Hindlimb muscle (tissue), 1 donor: ENCODE measurements around the gene RBM12. TPM values are rescaled to one million over a fixed set of nuclear protein-coding genes. Genes with fewer than 3 reads are reported as not detected.

Experiments
- DNase-seq: peaks from one replicate; pipeline ENCODE4 v3.0.0-alpha.2; 2013
- polyA plus RNA-seq: library from polyadenylated mRNA; unstranded; fragments of 120-200 nt; gene quantifications from one replicate; pipeline ENCODE4 v1.2.1, GENCODE V29; 2013; ENCODE audit not compliant: insufficient read length

The RBM12 gene
- polyA plus RNA-seq, 1 donor = 49.3 TPM

GRCh38 chr20:35653893-35654292 is 10.8 kb downstream of the RBM12 start:
- DNase-seq = no peak

GRCh38 chr20:35653430-35653734 is 11.3 kb downstream of the RBM12 start:
- DNase-seq = no peak

GRCh38 chr20:35652641-35653429 is 11.9 kb downstream of the RBM12 start:
- DNase-seq = no peak

- DNase-seq = no peak
Observed at GRCh38 chr20:35651958-35652357, 12.7 kb downstream of the RBM12 start.

GRCh38 chr20:35650632-35651031 is 14.1 kb downstream of the RBM12 start:
- DNase-seq = no peak

- no peak for DNase-seq
Observed at GRCh38 chr20:35648836-35649235, 15.9 kb downstream of the RBM12 start.

GRCh38 chr20:35644806-35645205 is 19.9 kb downstream of the RBM12 start:
- no peak for DNase-seq

- no peak for DNase-seq
Observed at GRCh38 chr20:35643045-35643444, 21.7 kb downstream of the RBM12 start.

- DNase-seq = no peak
Observed at GRCh38 chr20:35641743-35642142, 23.0 kb downstream of the RBM12 start.

- DNase-seq = no peak
Observed at GRCh38 chr20:35640724-35641123, 24.0 kb downstream of the RBM12 start.

- DNase-seq = no peak
Observed at GRCh38 chr20:35638751-35639150, 25.9 kb downstream of the RBM12 start.

GRCh38 chr20:35637276-35637675 is 27.4 kb downstream of the RBM12 start:
- no peak for DNase-seq

- DNase-seq = no peak
Observed at GRCh38 chr20:35636095-35636494, 28.6 kb downstream of the RBM12 start.

GRCh38 chr20:35635652-35636051 is 29.0 kb downstream of the RBM12 start:
- DNase-seq = no peak

- DNase-seq = no peak
Observed at GRCh38 chr20:35632539-35633115, 32.1 kb downstream of the RBM12 start.

GRCh38 chr20:35630636-35631035 is 34.1 kb downstream of the RBM12 start:
- DNase-seq = no peak

- DNase-seq = no peak
Observed at GRCh38 chr20:35629427-35630145, 35.1 kb downstream of the RBM12 start.

GRCh38 chr20:35627121-35627520 is 37.6 kb downstream of the RBM12 start:
- DNase-seq = no peak

GRCh38 chr20:35626386-35627001 is 38.2 kb downstream of the RBM12 start:
- no peak for DNase-seq

GRCh38 chr20:35625584-35626385 is 38.9 kb downstream of the RBM12 start:
- DNase-seq = no peak

- no peak for DNase-seq
Observed at GRCh38 chr20:35621560-35621946, 43.1 kb downstream of the RBM12 start.

- DNase-seq = no peak
Observed at GRCh38 chr20:35620818-35621559, 43.7 kb downstream of the RBM12 start.
